Cortex of kidney (tissue), 1 donor: Measurements from ENCODE around the gene ENAH.
"Not testable (repeated sequence)": the region's sequence is repeated elsewhere in the genome, so short reads cannot be mapped to it uniquely, and the experiment has no call there.

Source experiments
- DNase-seq: peaks from one replicate; lab custom pipeline; 2025; lab: John Stamatoyannopoulos, UW

The ENAH gene

GRCh38 chr1:225486856-225487255 is 166.1 kb downstream of the ENAH start:
- no peak for DNase-seq

GRCh38 chr1:225485991-225486530 is 166.9 kb downstream of the ENAH start:
- no peak for DNase-seq

- no peak for DNase-seq
Observed at GRCh38 chr1:225485226-225485625, 167.7 kb downstream of the ENAH start.

GRCh38 chr1:225484657-225485214 is 168.2 kb downstream of the ENAH start:
- DNase-seq: no peak

- no peak for DNase-seq
Observed at GRCh38 chr1:225483818-225484656, 168.9 kb downstream of the ENAH start.

GRCh38 chr1:225482421-225482950 is 170.4 kb downstream of the ENAH start:
- no peak for DNase-seq

- DNase-seq: no peak
Observed at GRCh38 chr1:225481738-225482137, 171.2 kb downstream of the ENAH start.

- DNase-seq: no peak
Observed at GRCh38 chr1:225480825-225481434, 172.0 kb downstream of the ENAH start.

- no peak for DNase-seq
Observed at GRCh38 chr1:225479996-225480720, 172.8 kb downstream of the ENAH start.

- no peak for DNase-seq
Observed at GRCh38 chr1:225479341-225479740, 173.6 kb downstream of the ENAH start.

- DNase-seq: no peak
Observed at GRCh38 chr1:225477296-225477911, 175.5 kb downstream of the ENAH start.

GRCh38 chr1:225476538-225476988 is 176.4 kb downstream of the ENAH start:
- no peak for DNase-seq

- DNase-seq: no peak
Observed at GRCh38 chr1:225476100-225476511, 176.8 kb downstream of the ENAH start.

GRCh38 chr1:225474986-225475820 is 177.7 kb downstream of the ENAH start:
- DNase-seq: no peak

GRCh38 chr1:225474439-225474985 is 178.4 kb downstream of the ENAH start:
- no peak for DNase-seq

GRCh38 chr1:225473676-225474438 is 179.1 kb downstream of the ENAH start:
- DNase-seq: not testable (repeated sequence)

- not testable (repeated sequence) for DNase-seq
Observed at GRCh38 chr1:225473266-225473665, 179.7 kb downstream of the ENAH start.

GRCh38 chr1:225471453-225472301 is 181.2 kb downstream of the ENAH start:
- no peak for DNase-seq

- DNase-seq: no peak
Observed at GRCh38 chr1:225471109-225471452, 181.8 kb downstream of the ENAH start.
